Forelimb muscle (tissue), 1 donor: ENCODE measurements around the gene ENTPD2. TPM values are rescaled to one million over a fixed set of nuclear protein-coding genes. Genes with fewer than 3 reads are reported as not detected.
A peak's percentile ranks its signal among the peaks of the same experiment; 100 is the strongest.

Source experiments
- DNase-seq: peaks from one replicate; pipeline ENCODE4 v3.0.0-alpha.2; 2013; ENCODE audit warnings: low read depth
- polyA plus RNA-seq: library from polyadenylated mRNA; unstranded; fragments of 120-200 nt; gene quantifications from one replicate; pipeline ENCODE4 v1.2.1, GENCODE V29; 2013; ENCODE audit not compliant: insufficient read length

The ENTPD2 gene
- 16.2 TPM for polyA plus RNA-seq

DNA sequence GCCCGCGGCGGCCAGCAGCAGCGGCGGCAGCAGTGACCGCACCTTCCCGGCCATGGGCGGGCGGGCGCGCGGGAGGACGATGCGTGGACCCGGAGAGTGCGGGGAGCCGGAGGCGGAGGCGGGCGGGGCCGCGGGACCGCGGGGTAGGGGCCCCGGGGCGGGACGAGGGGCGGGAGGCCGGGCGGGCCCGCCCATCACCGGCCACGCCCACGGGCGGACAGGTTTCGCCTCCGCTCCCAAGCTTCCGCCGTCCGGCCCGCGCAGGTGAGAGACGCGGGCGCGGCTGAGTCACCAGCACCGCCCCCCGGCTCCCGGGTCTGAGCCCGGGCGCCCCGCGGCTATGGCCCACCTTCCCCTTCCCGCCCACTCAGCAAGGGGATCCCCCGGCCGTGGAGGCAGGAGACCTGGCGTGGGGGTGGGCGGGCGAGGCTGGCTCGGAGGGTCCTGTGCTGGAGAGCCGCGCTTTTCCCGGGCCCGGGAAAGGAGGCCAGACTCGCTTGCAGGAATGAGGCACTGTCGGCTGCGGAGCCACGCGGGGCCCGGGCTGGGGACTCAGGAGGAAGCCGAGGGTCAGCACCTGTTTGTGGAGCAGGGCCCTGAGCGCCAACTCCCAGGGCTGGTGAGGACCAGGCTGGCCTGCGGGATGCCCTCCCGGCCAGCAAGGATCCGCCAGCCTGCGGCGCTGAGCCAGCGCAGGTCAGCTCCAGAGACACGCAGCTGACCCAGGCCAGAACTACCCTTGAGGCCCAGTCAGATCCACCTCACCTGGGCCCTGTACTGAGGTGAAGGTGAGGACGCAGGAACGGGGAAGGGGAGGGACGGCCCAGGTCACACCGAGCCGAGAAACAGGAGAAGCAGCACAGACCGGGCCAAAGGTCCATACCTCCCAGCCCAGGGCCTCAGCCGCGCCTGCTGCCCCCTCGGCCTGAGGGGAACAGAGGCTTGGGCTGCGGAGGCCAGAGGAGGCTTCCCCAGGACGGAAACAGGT lies at the start of gene ENTPD2:
TSS of gene ENTPD2 (minus strand) at position 118 of the 988 bp plus-strand sequence. CDS start at position 54, 64 bp downstream.
- no peak for DNase-seq

DNA sequence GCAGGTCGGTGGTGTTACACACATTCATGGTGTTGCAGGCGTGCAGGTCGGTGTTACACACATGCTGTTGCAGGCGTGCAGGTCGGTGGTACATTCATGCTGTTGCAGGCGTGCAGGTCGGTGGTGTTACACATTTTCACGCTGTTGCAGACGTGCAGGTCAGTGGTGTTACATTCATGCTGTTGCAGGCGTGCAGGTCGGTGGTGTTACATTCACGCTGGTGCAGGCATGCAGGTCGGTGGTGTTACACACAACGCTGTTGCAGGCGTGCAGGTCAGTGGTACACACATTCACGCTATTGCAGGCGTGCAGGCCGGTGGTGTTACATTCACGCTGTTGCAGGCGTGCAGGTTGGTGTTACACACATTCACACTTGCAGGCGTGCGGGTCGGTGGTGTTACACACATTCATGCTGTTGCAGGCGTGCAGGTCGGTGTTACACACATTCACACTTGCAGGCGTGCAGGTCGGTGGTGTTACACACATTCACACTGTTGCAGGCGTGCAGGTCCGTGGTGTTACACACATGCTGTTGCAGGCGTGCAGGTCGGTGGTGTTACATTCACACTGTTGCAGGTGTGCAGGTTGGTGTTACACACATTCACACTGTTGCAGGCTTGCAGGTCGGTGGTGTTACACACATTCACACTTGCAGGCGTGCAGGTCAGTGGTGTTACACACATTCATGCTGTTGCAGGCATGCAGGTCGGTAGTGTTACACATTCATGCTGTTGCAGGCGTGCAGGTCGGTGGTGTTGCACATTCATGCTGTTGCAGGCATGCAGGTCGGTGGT lies 49.5 kb upstream of the ENTPD2 start:
- DNase-seq: no peak

DNA sequence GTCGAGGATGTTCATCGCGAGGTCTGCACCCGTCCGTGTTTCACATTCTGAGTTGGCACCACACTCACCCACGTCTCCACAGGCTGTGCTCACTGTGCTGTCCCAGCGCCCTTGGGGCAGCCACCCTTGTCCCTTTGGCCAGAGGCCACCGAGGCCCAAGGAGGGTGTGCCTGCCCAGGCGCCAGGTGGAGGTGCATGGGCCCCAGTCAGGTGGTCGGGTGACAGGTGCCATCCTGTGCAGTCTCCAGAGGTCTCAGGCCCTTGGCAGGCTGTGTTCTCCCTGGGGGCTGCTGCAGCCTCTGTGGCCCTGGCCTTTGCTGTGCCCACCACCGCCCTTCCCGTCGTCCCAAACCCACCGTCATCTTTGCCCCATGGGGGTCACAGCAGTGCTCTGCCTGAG lies 45.4 kb upstream of the ENTPD2 start:
- no peak for DNase-seq

DNA sequence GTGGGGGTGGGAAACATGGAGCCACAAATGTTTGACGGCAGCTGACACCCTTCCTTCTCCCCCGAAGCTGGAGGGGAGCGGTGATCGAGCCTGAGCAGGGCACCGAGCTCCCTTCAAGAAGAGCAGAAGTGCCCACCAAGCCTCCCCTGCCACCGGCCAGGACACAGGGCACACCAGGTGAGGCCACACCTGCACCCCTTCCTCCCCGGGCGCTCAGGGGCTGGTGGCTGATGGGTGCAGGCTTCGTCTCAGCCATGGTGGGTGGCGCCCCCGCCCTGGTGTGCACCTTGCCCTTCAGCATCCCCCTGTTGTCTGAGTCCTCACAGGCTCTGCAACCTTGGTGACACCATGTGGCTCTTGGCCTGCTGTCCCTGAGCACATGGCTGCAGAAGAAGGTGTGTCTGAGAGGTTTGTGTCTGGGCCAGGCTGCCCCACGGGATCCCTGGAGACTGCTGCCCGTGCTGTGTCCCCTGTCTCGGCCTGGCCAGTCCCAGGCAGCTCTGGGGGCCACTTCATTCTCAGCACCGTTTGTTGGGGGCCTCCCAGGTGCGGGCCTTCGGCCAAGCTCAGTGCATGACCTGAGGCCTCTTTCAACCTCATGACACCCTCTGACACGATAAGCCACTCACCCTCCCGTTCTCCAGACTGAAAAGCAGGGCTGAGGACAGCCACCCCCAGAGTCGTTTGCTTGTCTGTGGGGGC lies 44.1 kb upstream of the ENTPD2 start:
- no peak for DNase-seq

DNA sequence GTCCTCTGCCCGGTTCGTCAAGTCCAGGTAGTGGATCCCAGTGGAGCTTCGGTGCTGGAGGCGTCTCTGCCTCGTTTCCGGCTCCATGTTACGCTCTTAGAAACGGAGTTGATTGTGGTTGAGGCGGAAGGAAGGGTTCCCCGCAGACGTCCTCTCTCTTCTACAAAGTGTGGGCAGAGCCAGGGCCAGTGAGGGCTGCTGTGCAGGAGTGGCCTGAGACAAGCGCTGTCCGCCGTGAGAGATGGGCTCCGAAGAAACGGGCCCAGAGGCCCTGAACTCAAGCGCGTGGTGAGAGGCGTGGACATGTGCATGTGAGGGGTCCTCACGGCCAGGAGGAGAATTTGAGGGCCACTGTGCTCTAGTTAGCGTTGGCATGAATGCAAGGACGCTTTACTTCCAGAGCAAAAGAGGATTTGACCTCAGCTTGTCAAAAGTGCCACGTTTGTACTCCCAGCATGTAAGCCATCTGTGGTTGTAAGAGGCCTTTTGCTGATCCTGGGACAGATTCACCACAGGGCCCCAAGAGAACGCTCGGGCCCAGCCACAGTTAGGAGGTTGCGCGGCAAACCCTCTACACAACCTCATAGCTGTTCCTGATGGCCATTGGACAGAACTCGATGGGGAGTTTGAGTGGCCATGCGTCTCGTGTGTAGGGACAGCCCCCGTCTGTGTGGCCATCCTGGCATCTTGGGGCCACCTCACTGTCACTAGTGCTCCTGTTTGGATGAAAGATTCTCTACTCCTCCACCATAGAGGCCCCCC lies 43.1 kb upstream of the ENTPD2 start:
- DNase-seq: no peak

DNA sequence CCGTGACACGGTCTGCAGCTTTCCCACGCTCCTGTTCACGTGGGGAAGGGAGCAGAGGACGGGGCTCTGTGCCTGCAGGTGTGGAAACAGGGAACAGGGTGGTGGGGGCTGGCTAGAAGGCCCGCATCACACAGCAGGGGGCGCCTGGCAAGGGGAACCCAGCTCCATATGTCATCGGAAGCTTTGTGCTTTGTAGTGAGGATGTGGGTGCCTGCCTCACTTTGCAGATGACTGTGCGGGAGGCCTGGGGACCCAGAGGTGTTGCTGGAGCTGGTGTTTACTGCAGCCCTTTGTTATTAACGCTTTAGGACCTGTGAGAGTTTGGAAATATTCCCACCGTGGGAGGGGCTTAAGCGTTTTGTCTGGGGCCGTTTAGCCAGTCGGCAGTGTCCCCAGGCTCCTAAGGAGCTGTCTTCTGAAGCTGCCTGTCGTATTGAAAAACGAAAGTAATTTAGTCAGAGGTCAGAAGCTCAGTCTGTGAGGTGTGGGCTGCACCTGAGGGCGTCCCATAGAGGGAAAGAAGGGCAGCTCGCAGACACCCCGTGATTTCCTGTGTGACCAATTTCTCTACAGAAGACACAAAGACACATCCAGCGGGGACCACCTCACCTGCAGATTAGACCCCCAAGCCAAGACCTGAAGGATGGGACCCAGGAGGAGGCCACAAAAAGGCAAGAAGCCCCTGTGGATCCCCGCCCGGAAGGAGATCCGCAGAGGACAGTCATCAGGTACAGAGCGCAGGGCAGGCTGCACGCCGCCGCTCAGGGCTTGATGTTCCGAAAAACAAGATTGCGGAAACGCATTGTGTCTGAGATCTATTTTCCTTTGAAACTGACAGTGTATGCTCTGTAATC lies 42.0 kb upstream of the ENTPD2 start:
- DNase-seq: no peak

DNA sequence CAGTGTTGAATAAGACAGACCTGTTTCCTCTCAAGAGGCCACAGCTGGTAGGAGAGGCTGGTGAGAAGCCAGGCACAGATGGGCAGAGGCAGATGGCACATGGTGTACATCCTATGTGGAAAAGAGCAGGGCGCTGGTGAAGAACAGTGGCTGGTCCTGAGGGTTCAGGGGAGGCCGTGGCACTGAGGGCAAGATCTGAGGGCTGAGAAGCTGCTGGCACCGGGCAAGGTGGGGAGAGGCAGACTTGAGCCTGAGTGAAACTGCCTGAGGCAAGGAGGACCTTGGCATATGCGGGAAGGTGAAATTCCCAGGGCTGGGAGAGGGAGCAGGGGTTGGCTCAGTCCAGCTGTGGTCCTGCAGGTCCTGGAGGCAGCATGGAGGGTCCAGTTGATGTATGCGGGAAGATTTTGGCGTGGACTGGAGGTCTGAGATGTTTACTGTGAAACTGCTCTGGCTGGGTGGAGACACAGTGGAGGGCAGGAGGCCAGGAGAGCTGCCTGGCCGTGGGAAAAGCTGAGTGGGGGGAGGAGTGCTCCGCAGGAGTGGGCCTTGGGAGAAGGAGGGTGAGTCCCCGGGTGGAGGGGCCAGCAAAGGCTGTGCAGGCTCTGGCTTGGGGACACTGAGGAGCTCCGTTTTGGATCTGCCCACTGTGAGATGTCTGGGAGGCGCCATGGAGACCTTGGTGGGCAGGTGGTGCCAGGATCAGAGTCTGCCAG lies 35.5 kb upstream of the ENTPD2 start:
- no peak for DNase-seq

DNA sequence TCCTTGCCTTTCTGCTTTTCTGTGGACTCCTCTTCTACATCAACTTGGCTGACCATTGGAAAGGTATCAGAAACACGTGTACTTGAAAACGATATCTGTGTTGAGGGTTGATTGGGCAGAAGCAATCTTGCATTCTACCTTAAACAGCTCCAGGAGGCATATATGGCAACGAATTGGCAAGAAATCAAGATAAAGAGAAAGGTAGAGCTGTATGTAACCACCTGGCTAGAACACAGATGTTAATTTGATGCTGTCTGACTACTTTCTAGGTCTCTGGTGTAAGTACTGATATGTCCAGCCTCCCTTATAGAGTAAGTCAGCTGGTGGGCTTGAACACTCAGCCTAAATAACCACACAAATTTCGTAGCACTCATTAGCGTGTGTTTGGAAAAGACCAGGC lies 34.3 kb upstream of the ENTPD2 start:
- DNase-seq: no peak

DNA sequence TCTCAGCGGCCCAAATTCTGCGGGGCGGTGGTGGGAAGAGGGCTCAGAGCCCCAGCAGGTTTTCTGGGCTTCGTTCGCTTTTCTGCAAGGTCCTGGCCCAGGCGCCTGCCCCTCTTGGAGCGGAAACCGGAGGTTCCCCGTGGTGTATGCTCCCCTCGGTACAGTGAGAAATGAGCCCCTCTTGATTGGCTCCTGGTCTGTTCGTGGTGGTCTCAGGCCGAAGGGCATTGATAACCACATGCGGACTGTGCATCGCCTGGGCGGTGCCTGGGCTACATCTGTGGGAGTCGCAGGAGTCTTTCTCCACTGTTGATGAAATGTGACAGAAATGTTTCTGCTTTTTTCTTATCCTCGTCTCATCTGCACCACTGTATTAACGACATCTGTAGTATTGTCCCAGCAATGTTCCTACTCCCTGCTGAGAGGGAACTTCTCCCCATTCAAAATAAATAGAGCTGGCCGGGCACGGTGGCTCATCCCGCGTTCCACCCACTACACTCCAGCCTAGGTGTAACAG lies 33.6 kb upstream of the ENTPD2 start:
- DNase-seq: no peak

DNA sequence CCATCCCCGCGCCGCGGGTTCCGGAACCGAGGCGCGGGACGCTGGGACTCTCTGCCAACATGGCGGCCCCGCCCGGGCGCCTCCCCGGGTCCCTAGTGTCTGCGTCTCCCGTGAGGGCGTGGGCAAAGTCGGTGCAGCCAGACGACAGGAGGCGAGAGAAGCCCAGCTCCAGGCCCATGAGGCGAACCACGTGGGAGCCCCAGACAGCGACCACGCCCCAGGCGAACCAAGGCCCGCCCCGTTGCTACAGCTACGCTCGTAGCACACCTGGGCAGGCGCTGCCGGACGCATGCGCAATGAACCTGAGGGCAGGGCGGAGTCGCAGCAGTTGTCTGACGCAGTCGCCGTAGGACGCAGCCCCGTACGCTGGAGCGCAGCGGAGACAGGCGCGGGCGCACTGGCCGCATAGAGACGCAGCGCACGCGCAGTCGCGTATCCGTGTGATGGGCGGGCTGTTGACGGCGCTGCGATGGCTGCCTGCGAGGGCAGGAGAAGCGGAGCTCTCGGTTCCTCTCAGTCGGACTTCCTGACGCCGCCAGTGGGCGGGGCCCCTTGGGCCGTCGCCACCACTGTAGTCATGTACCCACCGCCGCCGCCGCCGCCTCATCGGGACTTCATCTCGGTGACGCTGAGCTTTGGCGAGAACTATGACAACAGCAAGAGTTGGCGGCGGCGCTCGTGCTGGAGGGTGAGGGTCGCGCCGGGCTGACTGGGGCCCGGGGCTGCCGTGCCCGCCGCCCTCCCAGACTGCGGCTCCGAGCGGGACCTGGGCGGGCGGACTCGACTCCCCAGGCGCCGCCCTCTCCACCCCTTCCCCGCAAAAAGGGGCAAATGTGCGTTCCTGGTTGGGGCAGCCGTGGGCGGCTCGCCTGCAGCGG lies 32.9 kb upstream of the ENTPD2 start, which contains the start of gene MAN1B1:
TSS of gene MAN1B1 (plus strand) at position 455 of the 878 bp plus-strand sequence. CDS start at position 470, 15 bp downstream.
- peak; percentile 96 for DNase-seq

DNA sequence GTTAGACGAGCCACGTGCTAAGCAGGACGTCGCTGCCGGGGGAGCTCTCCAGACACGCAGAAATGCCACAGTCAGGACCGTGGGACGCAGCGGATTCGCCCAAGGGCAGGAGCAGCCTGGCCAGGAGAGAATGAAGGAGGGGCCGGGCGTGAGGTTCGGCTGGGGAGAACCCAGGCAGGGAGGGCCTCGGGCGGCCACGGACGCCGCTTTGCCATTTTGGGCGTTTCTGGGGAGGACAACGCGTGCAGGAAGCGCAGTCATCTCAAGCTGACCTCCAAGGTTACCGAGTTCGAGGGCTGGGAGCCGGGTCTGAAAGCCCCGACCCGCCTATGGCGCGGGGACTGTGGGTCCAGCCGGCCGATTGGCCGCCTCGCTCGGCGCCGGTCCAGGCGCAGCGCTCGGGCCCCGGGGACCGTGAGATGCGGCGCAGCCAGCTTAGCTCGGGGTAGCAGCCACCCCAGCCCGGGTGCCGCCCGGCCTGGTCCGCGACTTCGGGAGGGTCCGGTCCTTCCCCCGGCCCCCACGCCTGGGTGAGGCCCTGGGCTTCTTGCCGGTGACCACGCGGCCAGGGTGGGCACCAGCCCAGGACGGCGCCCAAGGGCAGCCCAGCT lies 32.2 kb upstream of the ENTPD2 start:
- no peak for DNase-seq

DNA sequence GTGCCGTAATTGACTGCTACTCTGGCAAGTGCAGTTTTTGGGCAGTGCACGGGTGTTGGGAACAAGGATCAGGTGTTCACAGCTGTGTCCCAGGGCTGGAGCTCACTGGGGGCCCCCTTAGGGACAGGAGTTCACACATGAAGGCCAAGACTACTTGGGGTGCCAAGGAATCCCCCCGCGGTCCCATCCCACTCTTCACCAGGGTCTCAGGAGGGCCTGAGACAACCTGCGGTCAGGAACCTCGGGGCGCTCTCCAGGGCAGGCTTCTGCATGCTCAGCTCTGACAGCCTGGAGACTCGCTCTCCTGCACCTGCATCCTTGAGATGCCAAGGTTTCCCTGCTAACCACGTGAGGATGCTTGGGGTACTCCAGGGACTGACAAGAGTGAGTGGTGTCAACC lies 30.7 kb upstream of the ENTPD2 start:
- no peak for DNase-seq

DNA sequence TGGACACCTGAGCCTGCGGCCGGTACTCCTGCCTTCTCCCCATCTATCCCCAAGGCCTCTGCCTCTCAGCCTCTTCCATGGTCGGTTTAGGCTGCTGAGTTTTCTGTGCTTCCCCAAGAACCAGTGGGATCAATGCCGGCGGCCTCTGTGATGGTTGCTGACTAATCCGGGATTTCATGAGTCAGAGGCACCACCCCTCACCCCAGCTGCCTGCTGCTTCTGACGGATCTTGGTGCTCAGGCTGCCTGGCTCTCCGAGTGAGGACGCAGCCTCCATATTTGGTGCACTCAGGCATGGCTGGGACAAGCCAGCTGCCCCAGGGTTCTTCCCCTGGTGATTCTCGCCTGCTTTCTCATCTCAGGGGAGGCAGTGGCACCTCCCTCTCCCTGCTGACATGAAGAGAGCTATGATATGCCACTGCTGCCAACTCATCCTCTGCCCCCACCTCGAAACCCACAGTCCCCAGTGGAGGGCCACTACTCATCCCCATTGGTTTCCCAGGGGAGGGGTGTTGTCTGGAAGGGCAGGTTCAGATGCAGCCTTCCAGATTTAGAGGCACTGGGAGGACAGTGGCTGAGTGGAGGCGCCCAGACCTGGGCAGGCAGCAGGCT lies 29.6 kb upstream of the ENTPD2 start:
- no peak for DNase-seq

DNA sequence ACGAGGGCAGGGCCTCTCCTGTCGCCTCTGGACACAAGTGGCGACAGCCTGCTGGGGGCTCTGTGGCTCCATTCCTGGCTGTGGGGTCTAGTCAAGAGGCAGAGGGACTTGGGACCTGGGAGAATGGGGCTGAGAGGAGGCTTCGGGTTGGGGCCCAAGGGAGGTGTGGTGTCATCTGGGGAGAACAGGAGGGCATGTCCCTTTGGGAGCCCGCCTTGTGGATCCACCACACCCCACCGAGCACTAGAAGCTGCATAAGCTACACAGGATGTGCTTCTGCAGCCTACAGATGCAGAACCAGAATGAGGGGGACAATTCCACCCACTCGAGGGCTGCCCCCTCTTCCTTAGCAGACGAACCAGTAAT lies 29.0 kb upstream of the ENTPD2 start:
- DNase-seq: no peak

DNA sequence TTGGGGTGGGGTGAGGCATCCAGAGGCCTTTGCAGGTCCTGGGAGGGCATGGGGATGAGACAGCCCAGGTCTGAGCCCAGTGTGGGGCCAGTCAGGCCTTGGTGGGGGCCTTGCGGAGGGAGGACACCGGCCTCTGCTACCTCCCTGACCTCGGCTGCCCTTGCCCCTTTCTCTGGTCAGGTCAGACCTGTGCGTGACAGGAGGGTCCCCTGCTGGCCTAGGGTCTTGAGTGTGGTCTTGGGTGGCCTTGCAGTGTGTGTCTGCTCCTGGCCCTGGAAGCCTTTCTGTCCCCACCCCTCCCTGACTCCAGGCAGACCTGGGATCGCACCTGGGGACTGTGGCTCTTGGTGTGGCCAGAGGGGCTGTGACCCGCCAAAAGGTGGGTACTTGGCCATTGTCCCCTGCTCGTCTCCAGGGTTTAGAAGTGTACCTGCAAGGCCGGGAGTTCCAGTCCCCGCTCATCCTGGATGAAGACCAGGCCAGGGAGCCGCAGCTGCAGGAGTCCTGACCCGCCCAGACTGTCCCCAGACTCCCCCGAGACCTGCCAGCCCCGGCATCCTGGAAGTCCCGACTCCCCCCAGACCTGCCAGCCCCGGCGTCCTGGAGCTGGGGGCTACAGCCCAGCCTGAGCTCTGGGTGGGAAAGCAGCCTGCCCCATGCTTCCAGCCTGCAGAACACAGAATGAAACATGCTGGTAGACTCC lies 28.5 kb upstream of the ENTPD2 start:
- no peak for DNase-seq

DNA sequence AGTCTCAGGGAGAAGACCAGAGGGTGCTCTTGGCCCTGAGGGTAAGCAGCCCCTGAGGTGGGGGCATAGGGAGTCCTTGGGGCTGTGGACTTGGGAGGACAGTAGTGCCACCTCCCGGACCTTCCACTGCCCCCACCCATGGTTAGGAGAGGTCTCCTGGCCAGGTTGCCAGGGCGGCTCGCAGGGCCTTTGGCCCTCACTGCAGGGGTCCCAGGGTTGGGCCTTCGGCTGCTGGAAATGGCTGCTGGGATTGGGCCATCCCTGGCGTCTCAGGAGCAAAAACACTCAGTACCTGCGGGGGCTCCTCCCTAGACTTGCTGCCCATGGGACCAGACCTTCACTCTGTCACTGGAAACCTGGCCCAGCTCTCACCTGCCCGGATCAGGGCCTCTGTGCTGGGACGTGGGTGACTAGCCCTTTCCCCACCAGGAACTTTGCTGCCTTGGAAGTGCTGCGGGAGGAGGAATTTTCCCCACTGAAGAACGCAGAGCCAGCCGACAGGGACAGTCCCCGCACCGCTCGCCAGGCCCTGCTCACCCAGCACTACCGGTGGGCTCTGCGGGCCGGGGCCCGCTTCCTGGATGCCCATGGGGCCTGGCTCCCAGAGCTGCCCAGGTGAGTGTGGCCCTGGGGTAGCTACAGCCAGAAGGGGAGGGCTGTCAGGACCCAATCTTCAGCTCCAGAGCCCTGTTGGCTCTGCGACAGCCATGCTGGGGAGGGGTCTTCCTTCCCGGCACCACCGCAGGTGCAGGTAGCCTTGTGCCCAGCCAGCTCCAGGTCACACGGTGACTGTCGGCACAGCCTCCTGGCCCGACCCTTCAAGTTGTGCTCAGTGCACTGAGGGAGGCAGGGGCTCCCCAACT lies 26.6 kb upstream of the ENTPD2 start:
- DNase-seq: no peak
